DMS53 (cell line): ENCODE measurements around the gene SOX11.

Experiments
- DNase-seq: peaks from one replicate; lab custom pipeline; 2025; lab: John Stamatoyannopoulos, UW

Gene SOX11

DNA sequence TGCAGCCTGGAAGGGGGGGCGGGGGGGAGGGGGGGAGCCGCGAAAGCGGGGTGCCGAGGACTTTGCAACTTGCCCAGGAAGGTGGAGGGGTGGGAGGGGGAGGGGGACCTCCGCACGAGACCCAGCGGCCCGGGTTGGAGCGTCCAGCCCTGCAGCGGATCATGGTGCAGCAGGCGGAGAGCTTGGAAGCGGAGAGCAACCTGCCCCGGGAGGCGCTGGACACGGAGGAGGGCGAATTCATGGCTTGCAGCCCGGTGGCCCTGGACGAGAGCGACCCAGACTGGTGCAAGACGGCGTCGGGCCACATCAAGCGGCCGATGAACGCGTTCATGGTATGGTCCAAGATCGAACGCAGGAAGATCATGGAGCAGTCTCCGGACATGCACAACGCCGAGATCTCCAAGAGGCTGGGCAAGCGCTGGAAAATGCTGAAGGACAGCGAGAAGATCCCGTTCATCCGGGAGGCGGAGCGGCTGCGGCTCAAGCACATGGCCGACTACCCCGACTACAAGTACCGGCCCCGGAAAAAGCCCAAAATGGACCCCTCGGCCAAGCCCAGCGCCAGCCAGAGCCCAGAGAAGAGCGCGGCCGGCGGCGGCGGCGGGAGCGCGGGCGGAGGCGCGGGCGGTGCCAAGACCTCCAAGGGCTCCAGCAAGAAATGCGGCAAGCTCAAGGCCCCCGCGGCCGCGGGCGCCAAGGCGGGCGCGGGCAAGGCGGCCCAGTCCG lies 540 bp downstream of the SOX11 start:
- DNase-seq = peak; percentile 72

DNA sequence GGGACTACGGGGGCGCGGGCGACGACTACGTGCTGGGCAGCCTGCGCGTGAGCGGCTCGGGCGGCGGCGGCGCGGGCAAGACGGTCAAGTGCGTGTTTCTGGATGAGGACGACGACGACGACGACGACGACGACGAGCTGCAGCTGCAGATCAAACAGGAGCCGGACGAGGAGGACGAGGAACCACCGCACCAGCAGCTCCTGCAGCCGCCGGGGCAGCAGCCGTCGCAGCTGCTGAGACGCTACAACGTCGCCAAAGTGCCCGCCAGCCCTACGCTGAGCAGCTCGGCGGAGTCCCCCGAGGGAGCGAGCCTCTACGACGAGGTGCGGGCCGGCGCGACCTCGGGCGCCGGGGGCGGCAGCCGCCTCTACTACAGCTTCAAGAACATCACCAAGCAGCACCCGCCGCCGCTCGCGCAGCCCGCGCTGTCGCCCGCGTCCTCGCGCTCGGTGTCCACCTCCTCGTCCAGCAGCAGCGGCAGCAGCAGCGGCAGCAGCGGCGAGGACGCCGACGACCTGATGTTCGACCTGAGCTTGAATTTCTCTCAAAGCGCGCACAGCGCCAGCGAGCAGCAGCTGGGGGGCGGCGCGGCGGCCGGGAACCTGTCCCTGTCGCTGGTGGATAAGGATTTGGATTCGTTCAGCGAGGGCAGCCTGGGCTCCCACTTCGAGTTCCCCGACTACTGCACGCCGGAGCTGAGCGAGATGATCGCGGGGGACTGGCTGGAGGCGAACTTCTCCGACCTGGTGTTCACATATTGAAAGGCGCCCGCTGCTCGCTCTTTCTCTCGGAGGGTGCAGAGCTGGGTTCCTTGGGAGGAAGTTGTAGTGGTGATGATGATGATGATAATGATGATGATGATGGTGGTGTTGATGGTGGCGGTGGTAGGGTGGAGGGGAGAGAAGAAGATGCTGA lies 1.4 kb downstream of the SOX11 start:
- peak; percentile 74 for DNase-seq

GRCh38 chr2:5694306-5694705 lies 2.1 kb downstream of the SOX11 start:
- DNase-seq = peak; percentile 23

GRCh38 chr2:5695654-5696403 lies 3.6 kb downstream of the SOX11 start:
- DNase-seq = peak; percentile 74

DNA sequence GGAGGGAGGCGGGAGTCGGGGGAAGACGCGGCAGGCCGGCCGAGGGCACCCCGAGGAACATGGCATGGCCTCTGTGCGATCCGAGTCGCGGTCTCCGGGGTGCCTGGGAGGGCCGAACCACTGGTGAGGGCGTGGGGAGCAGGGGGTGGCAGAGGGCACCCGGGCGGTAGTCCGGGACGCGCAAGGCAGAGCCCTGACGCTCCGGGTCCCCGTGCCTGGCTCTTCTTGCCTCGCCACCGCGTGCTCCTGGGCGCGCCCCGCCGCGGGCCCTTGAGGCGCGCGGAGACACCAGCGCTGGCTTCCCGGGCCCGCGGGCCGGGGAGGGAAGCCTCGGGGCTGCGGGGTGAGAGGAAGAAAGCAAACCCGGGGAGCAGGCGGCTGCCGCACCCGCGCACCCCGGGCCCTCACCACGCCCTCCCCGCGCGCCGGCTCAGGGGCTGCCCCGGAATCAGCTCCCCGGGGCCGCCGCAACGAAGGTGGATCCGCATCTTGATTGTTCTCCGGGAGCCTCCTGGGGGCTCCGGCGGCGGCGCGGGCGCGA lies 4.3 kb downstream of the SOX11 start:
- DNase-seq = peak; percentile 81

- peak; percentile 78 for DNase-seq
These were observed 4.8 kb downstream of the SOX11 start for GRCh38 chr2:5696945-5697521.

GRCh38 chr2:5697562-5697961 lies 5.4 kb downstream of the SOX11 start:
- DNase-seq = no peak

GRCh38 chr2:5698134-5698533 lies 6.0 kb downstream of the SOX11 start:
- DNase-seq = peak; percentile 4

DNA sequence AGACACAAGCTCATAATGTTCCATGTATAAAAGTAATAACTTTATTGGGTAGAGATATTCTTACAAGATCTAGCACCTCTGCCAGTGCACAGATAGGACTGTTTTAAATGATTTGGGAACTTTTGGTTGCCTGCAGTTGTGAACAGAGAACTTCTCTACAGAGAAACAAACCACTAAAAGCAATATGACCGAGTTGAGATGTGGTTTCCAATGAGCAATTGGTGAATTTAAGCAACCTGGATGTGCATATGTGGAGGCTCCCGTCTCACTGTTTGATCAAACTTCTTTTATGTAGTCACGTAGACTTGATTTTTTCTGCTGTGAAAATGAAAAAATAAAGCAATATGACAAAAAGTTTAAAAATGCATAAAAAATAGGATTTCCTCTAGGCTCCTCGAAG lies 7.8 kb downstream of the SOX11 start:
- DNase-seq = no peak

DNA sequence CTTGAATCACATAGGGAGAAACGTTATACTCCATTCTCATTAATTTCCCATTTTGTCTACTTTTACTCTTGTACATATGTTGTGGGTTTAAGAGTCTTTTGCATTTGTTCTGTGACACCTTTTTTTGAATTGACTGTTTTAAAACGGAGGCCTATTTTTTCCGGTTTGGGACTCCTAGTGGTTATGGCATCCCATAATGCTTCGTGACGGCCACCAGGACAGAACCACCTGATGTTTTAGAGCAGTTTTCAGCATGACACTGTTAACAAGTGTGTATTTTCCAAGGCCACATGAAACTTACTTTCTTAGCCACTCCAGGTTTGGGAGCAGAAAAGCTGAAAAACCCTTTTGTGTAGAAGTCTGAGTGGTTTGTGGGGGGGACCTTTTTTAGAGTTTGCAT lies 8.4 kb downstream of the SOX11 start:
- DNase-seq = no peak

DNA sequence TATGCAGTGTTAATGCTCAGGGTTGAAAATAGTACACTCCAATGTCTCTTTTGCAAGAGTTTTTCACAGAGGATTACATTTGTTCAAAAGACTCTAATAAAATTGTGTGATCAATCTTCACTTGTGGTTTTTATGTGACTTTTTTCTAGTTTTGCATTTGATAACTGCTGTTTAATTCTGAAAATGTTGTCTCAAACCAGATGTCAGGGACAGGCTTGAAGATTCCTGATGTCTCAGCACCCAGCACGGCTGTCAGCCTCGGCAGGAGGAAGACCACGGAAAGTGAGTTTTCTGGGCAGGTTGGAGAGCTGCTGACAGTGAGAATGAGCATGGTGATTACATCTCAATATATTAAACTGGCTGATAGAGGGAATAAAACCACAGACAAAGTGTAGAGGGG lies 9.1 kb downstream of the SOX11 start:
- no peak for DNase-seq

DNA sequence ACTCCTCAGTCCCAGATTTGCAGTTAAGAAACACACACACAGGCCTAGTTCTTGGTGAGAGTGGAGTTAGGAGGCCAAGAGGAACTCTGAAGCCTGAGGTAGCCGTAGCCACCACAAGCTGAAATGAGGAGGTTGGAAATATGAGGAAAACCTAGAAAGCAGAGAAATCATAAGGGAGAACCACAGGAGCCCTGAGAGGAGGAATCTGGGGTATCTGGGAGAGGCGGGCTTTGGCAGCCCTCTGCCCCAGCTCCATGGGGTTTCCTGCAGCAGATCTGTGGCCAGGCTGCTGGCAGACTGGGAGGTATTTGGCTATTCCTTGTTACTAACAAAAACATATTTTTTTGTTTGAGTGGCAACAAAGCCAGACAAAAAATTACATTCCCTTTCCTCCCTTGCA lies 11.0 kb downstream of the SOX11 start:
- no peak for DNase-seq

DNA sequence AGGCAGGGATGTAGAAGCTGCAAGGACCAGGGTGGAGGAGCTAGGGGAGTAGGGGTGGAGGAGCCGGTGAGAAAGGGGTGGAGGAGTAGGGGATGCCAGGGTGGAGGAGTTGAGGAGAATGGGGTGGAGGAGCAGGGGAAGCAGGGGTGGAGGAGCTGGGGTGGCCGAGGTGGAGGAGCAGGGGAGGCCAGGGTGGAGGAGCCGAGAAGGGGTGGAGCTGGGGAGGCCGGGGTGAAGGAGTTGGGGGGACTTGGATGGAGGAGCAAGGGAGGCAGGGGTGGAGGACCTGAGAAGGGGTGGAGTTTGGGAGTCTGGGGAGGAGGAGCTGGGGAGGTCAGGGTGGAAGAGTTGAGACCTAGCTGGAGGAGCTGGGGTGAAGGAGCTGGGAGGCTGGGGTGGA lies 13.3 kb downstream of the SOX11 start:
- DNase-seq = no peak

- DNase-seq = no peak
These were observed 14.7 kb downstream of the SOX11 start for GRCh38 chr2:5706717-5707455.

DNA sequence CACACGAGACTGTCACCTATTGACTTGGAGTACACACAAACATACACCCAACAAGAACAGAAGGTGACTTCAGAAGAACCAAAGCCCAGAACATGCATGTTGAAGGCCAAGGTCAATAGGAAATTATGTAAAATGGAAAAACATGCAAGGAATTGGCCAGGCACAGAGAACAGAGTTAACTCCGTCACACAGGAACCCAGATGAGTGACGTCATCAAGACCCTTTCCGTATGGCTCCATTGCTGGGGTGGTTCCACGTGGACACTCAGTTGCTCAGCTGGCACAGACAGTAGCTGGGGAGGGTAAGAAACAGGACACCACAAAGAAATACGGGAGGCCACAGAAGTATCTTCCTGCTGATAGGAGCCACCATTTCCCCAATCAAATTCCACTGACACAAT lies 18.4 kb downstream of the SOX11 start:
- DNase-seq = no peak

DNA sequence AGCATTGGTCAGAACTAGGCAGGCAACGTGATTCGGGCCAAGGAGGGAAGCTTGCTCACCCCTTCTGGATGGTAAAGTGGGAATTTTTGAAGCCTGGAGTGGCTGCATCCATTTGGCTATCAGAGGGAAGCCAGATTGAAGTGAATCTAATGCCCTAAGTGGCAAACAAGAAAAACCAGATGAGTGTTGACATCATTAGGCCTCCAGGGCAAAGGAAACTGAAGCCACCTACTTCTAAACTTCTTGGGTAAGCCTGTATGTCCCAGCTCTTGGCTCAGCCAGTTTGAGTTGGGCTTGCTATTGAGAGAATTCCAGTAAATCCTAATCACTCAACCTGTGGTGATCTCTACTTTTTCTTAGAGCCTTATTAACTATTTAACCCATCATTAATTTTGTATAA lies 20.9 kb downstream of the SOX11 start:
- DNase-seq = peak; percentile 9

GRCh38 chr2:5719629-5720334 lies 27.6 kb downstream of the SOX11 start:
- DNase-seq = no peak

GRCh38 chr2:5720426-5720825 lies 28.2 kb downstream of the SOX11 start:
- DNase-seq = peak; percentile 38

- DNase-seq = no peak
These were observed 30.1 kb downstream of the SOX11 start for GRCh38 chr2:5722236-5722635.
